ENCODE measurements around the gene THEMIS. TPM values are rescaled to one million over a fixed set of nuclear protein-coding genes. Genes with fewer than 3 reads are reported as not detected.

Gene THEMIS
- total RNA-seq, 1 experiment from 2014 or later: not detected

DNA sequence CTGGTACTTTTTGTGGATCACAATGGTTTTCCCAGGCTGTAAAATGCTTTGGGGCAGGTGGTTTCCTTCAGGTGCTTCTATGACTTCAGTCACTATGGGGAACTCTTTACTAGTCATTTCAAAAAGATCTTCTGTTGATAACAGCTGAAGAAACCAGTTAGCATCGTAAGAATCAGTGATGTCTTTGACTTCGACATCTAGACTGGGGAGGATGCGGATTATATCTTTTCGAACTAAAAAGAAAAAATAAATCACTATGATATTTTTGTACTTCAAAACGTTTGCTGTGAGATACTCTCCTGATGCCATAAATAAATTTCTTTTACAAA is 87.2 kb downstream of the THEMIS start:
- no peak overlapping the region for H3K4me3 ChIP-seq (ENCODE audit: low read depth, low read length)
- Mint-ChIP-seq H3K4me3 (ENCODE audit: unreplicated experiment) (no peak overlapping the region), H3K36me3 (ENCODE audit: insufficient read depth, unreplicated experiment) (no peaks in the 10 kb centered on the region), H3K9me3 (ENCODE audit: unreplicated experiment) (no peaks in the 10 kb centered on the region), H3K4me1 (ENCODE audit: low read depth, unreplicated experiment) (no peaks in the 10 kb centered on the region), H3K27me3 (ENCODE audit: insufficient read depth, unreplicated experiment) (peaks cover 7% of the 10 kb centered on the region), H3K27ac (ENCODE audit: unreplicated experiment) (no peak overlapping the region)
- ChIA-PET CTCF (no interaction called here), POLR2A (no interaction called here)
- no peaks in the 10 kb centered on the region for H3K9me3 ChIP-seq
- intact Hi-C loops (cut with micrococcal nuclease; ENCODE audit: unreplicated experiment): no loop called here
- no TSS peak for BruUV-seq (replicated peaks)
- H3K4me1 ChIP-seq: no peaks in the 10 kb centered on the region
- H3K36me3 ChIP-seq (ENCODE audit: control insufficient read depth, insufficient read depth, low read length): no peaks in the 10 kb centered on the region
- no peak for DNase-seq
- H3K27me3 ChIP-seq (replicated peaks; ENCODE audit: control insufficient read depth, insufficient read depth, low read length): no peaks in the 10 kb centered on the region
- TF ChIP-seq, protein P1, sequence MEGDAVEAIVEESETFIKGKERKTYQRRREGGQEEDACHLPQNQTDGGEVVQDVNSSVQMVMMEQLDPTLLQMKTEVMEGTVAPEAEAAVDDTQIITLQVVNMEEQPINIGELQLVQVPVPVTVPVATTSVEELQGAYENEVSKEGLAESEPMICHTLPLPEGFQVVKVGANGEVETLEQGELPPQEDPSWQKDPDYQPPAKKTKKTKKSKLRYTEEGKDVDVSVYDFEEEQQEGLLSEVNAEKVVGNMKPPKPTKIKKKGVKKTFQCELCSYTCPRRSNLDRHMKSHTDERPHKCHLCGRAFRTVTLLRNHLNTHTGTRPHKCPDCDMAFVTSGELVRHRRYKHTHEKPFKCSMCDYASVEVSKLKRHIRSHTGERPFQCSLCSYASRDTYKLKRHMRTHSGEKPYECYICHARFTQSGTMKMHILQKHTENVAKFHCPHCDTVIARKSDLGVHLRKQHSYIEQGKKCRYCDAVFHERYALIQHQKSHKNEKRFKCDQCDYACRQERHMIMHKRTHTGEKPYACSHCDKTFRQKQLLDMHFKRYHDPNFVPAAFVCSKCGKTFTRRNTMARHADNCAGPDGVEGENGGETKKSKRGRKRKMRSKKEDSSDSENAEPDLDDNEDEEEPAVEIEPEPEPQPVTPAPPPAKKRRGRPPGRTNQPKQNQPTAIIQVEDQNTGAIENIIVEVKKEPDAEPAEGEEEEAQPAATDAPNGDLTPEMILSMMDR (IDR thresholded peaks at IDR 0.05; ENCODE audit: insufficient read depth in 1 of 2, low read depth in 1 of 2, low read length in 1 of 2, severe bottlenecking in 1 of 2, unreplicated experiment in 1 of 2): no peak

DNA sequence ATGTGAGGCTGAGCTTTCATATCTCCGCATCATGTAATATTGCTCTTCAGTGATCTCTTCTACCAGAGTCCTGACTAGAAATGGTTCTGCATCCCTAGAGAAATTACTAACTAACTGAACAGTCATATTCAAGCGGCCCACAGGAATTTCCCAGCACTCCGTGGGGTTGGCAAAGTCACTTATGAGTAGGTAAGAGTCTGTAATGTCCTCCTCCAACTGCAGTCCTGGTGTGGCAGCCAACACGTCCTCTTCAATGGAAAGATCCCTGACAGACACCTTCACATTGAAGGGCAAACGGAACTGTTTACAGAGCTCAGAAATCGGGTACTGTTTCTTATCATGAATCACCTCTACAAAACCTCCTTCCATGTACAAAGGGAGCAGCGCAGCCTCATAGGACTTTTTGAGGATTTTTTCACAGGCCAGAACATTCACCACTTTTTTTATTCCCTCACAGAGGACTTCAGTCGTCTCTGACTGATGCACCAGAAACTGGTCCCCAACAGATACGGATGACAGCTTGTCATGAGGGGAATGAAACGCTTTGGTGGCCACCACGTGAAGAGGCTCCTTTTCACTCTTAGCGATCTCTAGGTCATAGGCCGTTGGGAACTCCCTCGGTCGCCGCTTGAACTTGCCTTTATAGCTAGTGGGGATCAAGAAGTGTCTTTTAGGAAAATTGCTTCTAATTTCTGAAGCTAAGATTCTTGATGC is 87.7 kb downstream of the THEMIS start:
- BruUV-seq (replicated peaks): no TSS peak
- Histone ChIP-seq H3K4me3 (ENCODE audit: low read depth, low read length) (no peak overlapping the region), H3K36me3 (ENCODE audit: control insufficient read depth, insufficient read depth, low read length) (no peaks in the 10 kb centered on the region), H3K9me3 (no peaks in the 10 kb centered on the region), H3K27me3 (replicated peaks; ENCODE audit: control insufficient read depth, insufficient read depth, low read length) (no peaks in the 10 kb centered on the region), H3K4me1 (no peaks in the 10 kb centered on the region)
- Mint-ChIP-seq H3K36me3 (ENCODE audit: insufficient read depth, unreplicated experiment) (no peaks in the 10 kb centered on the region), H3K27me3 (ENCODE audit: insufficient read depth, unreplicated experiment) (peaks cover 7% of the 10 kb centered on the region), H3K27ac (ENCODE audit: unreplicated experiment) (no peak overlapping the region), H3K4me3 (ENCODE audit: unreplicated experiment) (no peak overlapping the region), H3K4me1 (ENCODE audit: low read depth, unreplicated experiment) (no peaks in the 10 kb centered on the region), H3K9me3 (ENCODE audit: unreplicated experiment) (no peaks in the 10 kb centered on the region)
- intact Hi-C loops (cut with micrococcal nuclease; ENCODE audit: unreplicated experiment): no loop called here
- ChIA-PET CTCF (no interaction called here), POLR2A (no interaction called here)
- TF ChIP-seq, protein P1 (IDR thresholded peaks at IDR 0.05; ENCODE audit: insufficient read depth in 1 of 2, low read depth in 1 of 2, low read length in 1 of 2, severe bottlenecking in 1 of 2, unreplicated experiment in 1 of 2): no peak
- DNase-seq: no peak

DNA sequence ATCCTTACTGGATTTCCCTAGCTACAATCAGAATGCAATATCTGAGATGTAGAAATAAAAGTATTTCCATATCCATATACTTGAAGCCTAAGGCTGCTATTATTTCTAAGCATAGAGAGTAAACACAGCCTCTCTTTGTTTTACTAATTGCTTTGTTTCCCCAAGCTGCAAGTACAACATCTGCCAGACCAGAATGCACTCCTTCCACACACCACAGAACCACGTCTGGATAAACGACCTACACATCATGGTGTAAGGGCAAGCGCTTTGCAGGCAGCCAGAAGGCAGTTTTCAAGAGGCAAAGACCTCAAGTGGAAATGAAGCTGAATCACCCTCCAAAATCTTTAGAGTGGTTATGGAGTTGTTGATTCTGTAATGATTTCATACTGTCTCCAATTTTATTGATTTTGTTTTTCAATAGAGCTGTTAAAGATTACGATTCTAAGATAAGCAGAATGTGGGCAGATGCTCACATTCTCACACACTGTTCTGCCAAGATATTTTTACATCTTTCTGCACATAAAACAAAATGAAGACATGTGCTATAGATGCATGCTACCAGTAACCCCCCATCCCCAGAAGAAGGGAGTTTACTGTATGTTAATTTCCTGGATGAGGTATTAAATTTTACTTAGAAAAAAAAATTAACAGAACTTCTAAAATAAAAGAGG is 88.8 kb downstream of the THEMIS start:
- no TSS peak for BruUV-seq (replicated peaks)

More for the DNA sequence above, 88.8 kb downstream of the THEMIS start:
- H3K4me1 ChIP-seq: no peaks in the 10 kb centered on the region
- Mint-ChIP-seq H3K36me3 (ENCODE audit: insufficient read depth, unreplicated experiment) (no peaks in the 10 kb centered on the region), H3K4me3 (ENCODE audit: unreplicated experiment) (no peak overlapping the region), H3K9me3 (ENCODE audit: unreplicated experiment) (no peaks in the 10 kb centered on the region), H3K27me3 (ENCODE audit: insufficient read depth, unreplicated experiment) (peaks cover 10% of the 10 kb centered on the region), H3K27ac (ENCODE audit: unreplicated experiment) (no peak overlapping the region), H3K4me1 (ENCODE audit: low read depth, unreplicated experiment) (no peaks in the 10 kb centered on the region)
- intact Hi-C loops (cut with micrococcal nuclease; ENCODE audit: unreplicated experiment): no loop called here
- H3K9me3 ChIP-seq: no peaks in the 10 kb centered on the region
- ChIA-PET POLR2A (no interaction called here), CTCF (no interaction called here)
- H3K4me3 ChIP-seq (ENCODE audit: low read depth, low read length): no peak overlapping the region
- TF ChIP-seq, protein P1 (IDR thresholded peaks at IDR 0.05; ENCODE audit: insufficient read depth in 1 of 2, low read depth in 1 of 2, low read length in 1 of 2, severe bottlenecking in 1 of 2, unreplicated experiment in 1 of 2): no peak
- no peaks in the 10 kb centered on the region for H3K27me3 ChIP-seq (replicated peaks; ENCODE audit: control insufficient read depth, insufficient read depth, low read length)
- DNase-seq: no peak
- no peaks in the 10 kb centered on the region for H3K36me3 ChIP-seq (ENCODE audit: control insufficient read depth, insufficient read depth, low read length)

All from Caco-2 (cell line).